H9 (cell line): ENCODE measurements around the gene PRKCD. TPM values are rescaled to one million over a fixed set of nuclear protein-coding genes. Genes with fewer than 3 reads are reported as not detected.

ENCODE experiments used
- DNase-seq: peaks from one replicate; pipeline ENCODE4 v3.0.0-alpha.2; 2017
- H2AFZ ChIP-seq: one replicate; pipeline ENCODE4 v1.6.1; 2013; ENCODE audit warnings: mild to moderate bottlenecking, low read length, control low read depth, moderate library complexity
- H2AK5ac ChIP-seq: 2 replicates; pipeline ENCODE4 v1.6.1; 2013; ENCODE audit warnings: low read length, control low read depth, mixed read lengths; ENCODE audit not compliant: insufficient read length
- H2BK120ac ChIP-seq: one replicate; pipeline ENCODE4 v1.6.1; 2013; ENCODE audit warnings: low read depth, mild to moderate bottlenecking, low read length, control low read depth, inconsistent platforms; ENCODE audit not compliant: poor library complexity, severe bottlenecking
- H2BK12ac ChIP-seq: 2 replicates; pipeline ENCODE4 v1.6.1; 2013; ENCODE audit warnings: low read length, control low read depth, mixed read lengths, low read depth; ENCODE audit not compliant: insufficient read length
- H2BK15ac ChIP-seq: 2 replicates; pipeline ENCODE4 v1.6.1; 2013; ENCODE audit warnings: low read depth, low read length, control low read depth
- H2BK20ac ChIP-seq: one replicate; pipeline ENCODE4 v1.6.1; 2013; ENCODE audit warnings: low read depth, mild to moderate bottlenecking, low read length, control low read depth, inconsistent platforms; ENCODE audit not compliant: poor library complexity, severe bottlenecking
- H2BK5ac ChIP-seq: 2 replicates; pipeline ENCODE4 v1.6.1; 2013; ENCODE audit warnings: low read length, control low read depth, mixed read lengths; ENCODE audit not compliant: insufficient read length
- H3K14ac ChIP-seq: 2 replicates; pipeline ENCODE4 v1.6.1; 2013; ENCODE audit warnings: low read length, control low read depth; ENCODE audit not compliant: insufficient read depth
- H3K18ac ChIP-seq: 2 replicates; pipeline ENCODE4 v1.6.1; 2013; ENCODE audit warnings: low read depth, mild to moderate bottlenecking, mixed read lengths, low read length, control low read depth; ENCODE audit not compliant: insufficient read length
- H3K23ac ChIP-seq: 2 replicates; pipeline ENCODE4 v1.6.1; 2013; ENCODE audit warnings: low read length, control low read depth, mixed read lengths, low read depth; ENCODE audit not compliant: insufficient read length
- H3K23me2 ChIP-seq: 2 replicates; pipeline ENCODE4 v1.6.1; 2013; ENCODE audit warnings: low read depth, mild to moderate bottlenecking, mixed read lengths, low read length, control low read depth; ENCODE audit not compliant: insufficient read length, poor library complexity, severe bottlenecking
- H3K27ac ChIP-seq: 2 replicates; pipeline ENCODE4 v1.5.1; 2013; ENCODE audit warnings: low read length, control low read depth, mixed read lengths, low read depth; ENCODE audit not compliant: insufficient read length
- H3K27me3 ChIP-seq: 2 replicates; pipeline ENCODE4 v1.6.1; 2013; ENCODE audit warnings: low read length, control low read depth, inconsistent platforms; ENCODE audit not compliant: insufficient read depth
- H3K4ac ChIP-seq: 2 replicates; pipeline ENCODE4 v1.6.1; 2013; ENCODE audit warnings: low read depth, mild to moderate bottlenecking, control low read depth, inconsistent platforms, low read length, moderate library complexity
- H3K4me1 ChIP-seq: 2 replicates; pipeline ENCODE4 v1.6.1; 2013; ENCODE audit warnings: low read length, control low read depth, inconsistent platforms; ENCODE audit not compliant: insufficient read depth
- H3K4me2 ChIP-seq: 2 replicates; pipeline ENCODE4 v1.6.1; 2013; ENCODE audit warnings: low read length, control low read depth, mixed read lengths; ENCODE audit not compliant: insufficient read length, insufficient read depth
- H3K56ac ChIP-seq: 2 replicates; pipeline ENCODE4 v1.6.1; 2013; ENCODE audit warnings: low read depth, mild to moderate bottlenecking, mixed read lengths, low read length, control low read depth; ENCODE audit not compliant: insufficient read length
- H3K79me1 ChIP-seq: 2 replicates; pipeline ENCODE4 v1.6.1; 2013; ENCODE audit warnings: low read depth, mild to moderate bottlenecking, moderate library complexity, low read length, control low read depth, inconsistent platforms; ENCODE audit not compliant: insufficient read depth, poor library complexity, severe bottlenecking
- H3K79me2 ChIP-seq: 2 replicates; pipeline ENCODE4 v1.6.1; 2013; ENCODE audit warnings: low read length, control low read depth, inconsistent platforms; ENCODE audit not compliant: insufficient read depth
- H3K9ac ChIP-seq: 2 replicates; pipeline ENCODE4 v1.6.1; 2013; ENCODE audit warnings: low read length, control low read depth, mixed read lengths; ENCODE audit not compliant: insufficient read length; ENCODE audit errors: extremely low read depth
- H3K9me3 ChIP-seq: one replicate; pipeline ENCODE4 v1.6.1; 2013; ENCODE audit warnings: low read depth, low read length, inconsistent platforms; ENCODE audit not compliant: control insufficient read depth
- H3T11ph ChIP-seq: one replicate; pipeline ENCODE4 v1.6.1; 2013; ENCODE audit warnings: mild to moderate bottlenecking, low read length, control low read depth, inconsistent platforms
- H4K20me1 ChIP-seq: one replicate; pipeline ENCODE4 v1.6.1; 2013; ENCODE audit not compliant: control insufficient read depth, insufficient read length, insufficient read depth
- H4K5ac ChIP-seq: 2 replicates; pipeline ENCODE4 v1.6.1; 2013; ENCODE audit warnings: low read depth, mild to moderate bottlenecking, mixed read lengths, low read length, control low read depth; ENCODE audit not compliant: insufficient read length
- H4K8ac ChIP-seq: replicated peaks from 2 replicates; pipeline ENCODE4 v1.6.1; 2013; ENCODE audit warnings: low read length, control low read depth, mixed read lengths, low read depth; ENCODE audit not compliant: insufficient read length
- H4K91ac ChIP-seq: 2 replicates; pipeline ENCODE4 v1.6.1; 2013; ENCODE audit warnings: low read depth, mild to moderate bottlenecking, moderate library complexity, mixed read lengths, low read length, control low read depth; ENCODE audit not compliant: insufficient read length
- H3K27ac Mint-ChIP-seq, 3 experiments: 2 replicates in 2 of 3; 3 replicates in 1 of 3; pipeline ENCODE4 v1.8.0; 2020 to 2021; ENCODE audit warnings: mixed read lengths in 3 of 3, mild to moderate bottlenecking in 1 of 3, moderate library complexity in 1 of 3
- H3K27me3 Mint-ChIP-seq: 2 replicates; pipeline ENCODE4 v1.8.0; 2021; ENCODE audit warnings: low read depth, mild to moderate bottlenecking, moderate library complexity, mixed read lengths
- H3K36me3 Mint-ChIP-seq, 3 experiments: 2 replicates in 2 of 3; 3 replicates in 1 of 3; pipeline ENCODE4 v1.8.0; 2020 to 2021; ENCODE audit warnings: low read depth in 3 of 3, mixed read lengths in 3 of 3; ENCODE audit not compliant: insufficient read depth in 1 of 3
- H3K4me1 Mint-ChIP-seq, 2 experiments: 2 replicates each; pipeline ENCODE4 v1.8.0; 2020; ENCODE audit warnings: mixed read lengths in 2 of 2
- H3K4me3 Mint-ChIP-seq, 2 experiments: 2 replicates in 1 of 2; 3 replicates in 1 of 2; pipeline ENCODE4 v1.8.0; 2020 to 2021; ENCODE audit warnings: mild to moderate bottlenecking in 2 of 2, mixed read lengths in 2 of 2, moderate library complexity in 1 of 2
- H3K9me3 Mint-ChIP-seq, 2 experiments: 2 replicates in 1 of 2; 3 replicates in 1 of 2; pipeline ENCODE4 v1.8.0; 2020; ENCODE audit warnings: mild to moderate bottlenecking in 2 of 2, mixed read lengths in 2 of 2, moderate library complexity in 1 of 2
- CTCF ChIP-seq: fragments of 200-600 bp; sonication (generic); conservative IDR thresholded peaks from 3 replicates; pipeline ENCODE4 v1.8.0; 2021; ENCODE audit warnings: antibody characterized with exemption, mild to moderate bottlenecking
- WGBS: extraction: QIAGEN DNeasy Blood & Tissue Kit; methylation state at CpG from one replicate; pipeline ENCODE4 v1.1.7; 2013; ENCODE audit warnings: missing lambda C conversion rate, low lambda C conversion rate, mixed read lengths; ENCODE audit not compliant: insufficient read length; ENCODE audit errors: extremely low coverage; 5-methylcytosine and 5-hydroxymethylcytosine counted together
- total RNA-seq: library from RNA; stranded (reverse); gene quantifications from 2 replicates; pipeline ENCODE4 v1.2.1, GENCODE V29; 2021

The PRKCD gene
- total RNA-seq, 1 experiment from 2014 or later: 23.7 TPM

GRCh38 chr3:53134631-53135232 is 26.3 kb upstream of the PRKCD start:
- Mint-ChIP-seq H3K4me3 (no peak overlapping the region), H3K27ac (peak overlapping the region in 1 of 3 experiments; percentile 28; a peak in 1 of 7 replicates), H3K9me3 (no peaks in the 10 kb centered on the region), H3K4me1 (peaks cover 6 to 9% of the 10 kb centered on the region in 2 experiments), H3K27me3 (peaks cover 2% of the 10 kb centered on the region; the same call in 1 of the 2 replicates), H3K36me3 (peaks cover 0 to 1% (median 1%) of the 10 kb centered on the region in 3 experiments; a peak in 2 of 7 replicates)
- H3K79me2 ChIP-seq: peaks cover under 1% of the 10 kb centered on the region; the same call in 1 of the 2 replicates
- no peak overlapping the region for H3K4me2 ChIP-seq
- no peak overlapping the region for H3K27ac ChIP-seq
- H3K23ac ChIP-seq: no peak overlapping the region
- no peaks in the 10 kb centered on the region for H3K79me1 ChIP-seq
- H4K20me1 ChIP-seq: no peaks in the 10 kb centered on the region
- no peaks in the 10 kb centered on the region for H3K9me3 ChIP-seq
- H4K91ac ChIP-seq: no peak overlapping the region
- H3K27me3 ChIP-seq: no peaks in the 10 kb centered on the region
- no peak overlapping the region for H4K5ac ChIP-seq
- H2BK20ac ChIP-seq: no peak overlapping the region
- no peak overlapping the region for H3K14ac ChIP-seq
- no peak overlapping the region for H3K56ac ChIP-seq
- DNase-seq: peak; percentile 88
- H3K23me2 ChIP-seq: peaks cover 6% of the 10 kb centered on the region
- H3K9ac ChIP-seq: no peak overlapping the region
- no peaks in the 10 kb centered on the region for H3K4me1 ChIP-seq
- no peak overlapping the region for H3K18ac ChIP-seq
- H2BK5ac ChIP-seq: no peak overlapping the region
- no CpG with 5 or more reads among the region's 6 CpGs for WGBS
- no peak overlapping the region for H2BK120ac ChIP-seq
- no peak overlapping the region for H2AK5ac ChIP-seq
- H2BK12ac ChIP-seq: no peak overlapping the region
- TF ChIP-seq CTCF: peak; percentile 87
- no peak overlapping the region for H3K4ac ChIP-seq
- no peak overlapping the region for H2BK15ac ChIP-seq
- H4K8ac ChIP-seq: no peak overlapping the region
- H3T11ph ChIP-seq: no peak overlapping the region
- H2AFZ ChIP-seq: no peak overlapping the region
